OCI-LY3 (cell line): ENCODE measurements around the gene RPL23.

Experiments used
- CTCF ChIP-seq: fragments of 200-600, 300-600 bp; sonication (generic); IDR thresholded peaks from 2 replicates; pipeline ENCODE4 v1.5.1; 2014; ENCODE audit warnings: antibody characterized with exemption, low read length, low read depth
- EZH2phosphoT487 ChIP-seq: fragments of 200-600 bp; shearing (Covaris generic); IDR thresholded peaks from 2 replicates; pipeline ENCODE4 v1.6.1; 2018; ENCODE audit warnings: antibody characterized with exemption, mixed run types, low read depth

DNA sequence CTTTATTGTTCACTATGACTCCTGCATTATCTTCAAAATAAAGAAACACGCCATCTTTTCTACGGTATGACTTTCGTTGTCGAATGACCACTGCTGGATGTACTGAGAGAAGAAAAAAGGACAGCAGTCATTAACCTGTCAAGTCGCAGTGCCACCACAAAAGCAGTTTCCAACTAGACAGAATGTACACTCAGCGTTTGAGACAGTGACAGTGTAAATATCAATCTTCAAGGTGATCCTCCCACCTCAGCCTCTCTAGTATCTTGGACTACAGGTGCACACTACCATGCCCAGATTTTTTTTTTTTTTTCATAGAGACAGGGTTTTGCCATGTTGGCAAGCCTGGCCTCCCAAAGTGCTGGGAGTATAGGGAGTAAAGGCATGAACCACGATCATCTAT, 3.1 kb downstream of the RPL23 start:
- TF ChIP-seq CTCF: no peak
- TF ChIP-seq EZH2phosphoT487: no peak
